ENCODE data around the gene EGFR.

DNA sequence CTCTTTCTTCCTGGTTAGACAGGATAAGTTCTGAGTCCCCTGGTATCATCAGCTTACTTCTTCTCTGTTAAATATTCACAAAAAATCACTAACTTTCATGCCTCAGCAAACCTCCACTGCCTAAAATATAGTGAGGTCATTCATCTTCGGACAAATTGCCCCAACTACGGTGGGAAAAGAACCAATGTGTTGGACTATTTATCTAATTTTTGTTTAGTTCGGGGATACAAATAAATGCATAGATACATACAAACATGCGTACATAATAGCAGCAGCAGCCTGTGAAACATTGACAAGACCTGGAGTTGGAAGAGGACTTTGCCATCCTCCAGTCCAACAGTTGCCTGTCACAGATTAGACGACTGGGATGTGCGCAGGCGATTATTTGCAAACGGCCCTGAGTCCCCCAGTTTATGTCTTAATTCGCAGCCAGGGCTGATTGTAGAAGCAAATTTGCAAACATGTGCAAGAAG is 51.5 kb downstream of the EGFR start:
- no peak for TF ChIP-seq POLR2A (IDR thresholded peaks at IDR 0.05)
- TF ChIP-seq, protein P1, sequence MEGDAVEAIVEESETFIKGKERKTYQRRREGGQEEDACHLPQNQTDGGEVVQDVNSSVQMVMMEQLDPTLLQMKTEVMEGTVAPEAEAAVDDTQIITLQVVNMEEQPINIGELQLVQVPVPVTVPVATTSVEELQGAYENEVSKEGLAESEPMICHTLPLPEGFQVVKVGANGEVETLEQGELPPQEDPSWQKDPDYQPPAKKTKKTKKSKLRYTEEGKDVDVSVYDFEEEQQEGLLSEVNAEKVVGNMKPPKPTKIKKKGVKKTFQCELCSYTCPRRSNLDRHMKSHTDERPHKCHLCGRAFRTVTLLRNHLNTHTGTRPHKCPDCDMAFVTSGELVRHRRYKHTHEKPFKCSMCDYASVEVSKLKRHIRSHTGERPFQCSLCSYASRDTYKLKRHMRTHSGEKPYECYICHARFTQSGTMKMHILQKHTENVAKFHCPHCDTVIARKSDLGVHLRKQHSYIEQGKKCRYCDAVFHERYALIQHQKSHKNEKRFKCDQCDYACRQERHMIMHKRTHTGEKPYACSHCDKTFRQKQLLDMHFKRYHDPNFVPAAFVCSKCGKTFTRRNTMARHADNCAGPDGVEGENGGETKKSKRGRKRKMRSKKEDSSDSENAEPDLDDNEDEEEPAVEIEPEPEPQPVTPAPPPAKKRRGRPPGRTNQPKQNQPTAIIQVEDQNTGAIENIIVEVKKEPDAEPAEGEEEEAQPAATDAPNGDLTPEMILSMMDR (IDR thresholded peaks at IDR 0.05), result no peak

Data from adrenal gland (tissue), 5 donors.